HUES6 (cell line): ENCODE results near the gene CHDH.

Source experiments
- H3K27ac ChIP-seq: 2 replicates; pipeline ENCODE4 v1.7.0; 2013; ENCODE audit warnings: low read depth, mild to moderate bottlenecking, low read length, inconsistent platforms
- H3K27me3 ChIP-seq: 2 replicates; pipeline ENCODE4 v1.6.1; 2013; ENCODE audit warnings: low read length; ENCODE audit not compliant: control insufficient read depth, insufficient read depth
- H3K36me3 ChIP-seq: 2 replicates; pipeline ENCODE4 v1.6.1; 2013; ENCODE audit warnings: low read length; ENCODE audit not compliant: control insufficient read depth, insufficient read depth
- H3K4me1 ChIP-seq: 2 replicates; pipeline ENCODE4 v1.6.1; 2013; ENCODE audit warnings: low read length; ENCODE audit not compliant: control insufficient read depth, insufficient read depth
- H3K4me3 ChIP-seq: 2 replicates; pipeline ENCODE4 v1.5.1; 2013; ENCODE audit warnings: low read depth, low read length
- H3K9ac ChIP-seq: one replicate; pipeline ENCODE4 v1.6.1; 2013; ENCODE audit warnings: mild to moderate bottlenecking, low read length
- H3K9me3 ChIP-seq: 2 replicates; pipeline ENCODE4 v1.6.1; 2013; ENCODE audit warnings: low read depth, low read length; ENCODE audit not compliant: control insufficient read depth, insufficient read depth

CHDH gene

GRCh38 chr3:53815067-53815466 is 31.2 kb downstream of the CHDH start:
- no peaks in the 10 kb centered on the region for H3K27me3 ChIP-seq
- peaks cover 18% of the 10 kb centered on the region for H3K36me3 ChIP-seq
- no peaks in the 10 kb centered on the region for H3K4me1 ChIP-seq
- no peak overlapping the region for H3K4me3 ChIP-seq
- no peak overlapping the region for H3K9ac ChIP-seq
- H3K9me3 ChIP-seq: no peaks in the 10 kb centered on the region
- no peak overlapping the region for H3K27ac ChIP-seq

DNA sequence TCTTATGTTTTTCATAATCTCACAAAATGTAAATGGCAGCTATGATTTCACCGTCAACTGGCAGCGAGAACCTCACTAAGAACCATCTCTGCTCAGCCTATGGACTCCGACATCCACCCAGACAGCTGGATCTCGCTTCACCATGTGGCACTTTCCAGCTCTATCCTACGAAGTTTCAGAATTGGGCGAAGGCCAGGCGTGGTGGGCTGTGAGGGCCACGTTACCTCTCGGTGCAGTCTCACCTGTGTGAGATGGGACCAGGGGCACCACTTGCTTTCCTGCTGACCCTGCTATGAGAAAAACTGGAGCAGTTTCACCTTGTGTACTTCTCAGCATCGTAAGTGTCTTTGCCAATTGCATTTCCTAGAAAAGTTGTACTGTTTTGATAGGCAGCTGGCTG is 32.3 kb downstream of the CHDH start:
- no peaks in the 10 kb centered on the region for H3K4me1 ChIP-seq
- no peak overlapping the region for H3K4me3 ChIP-seq
- H3K9me3 ChIP-seq: no peaks in the 10 kb centered on the region
- peaks cover 8% of the 10 kb centered on the region for H3K36me3 ChIP-seq
- no peak overlapping the region for H3K27ac ChIP-seq
- no peaks in the 10 kb centered on the region for H3K27me3 ChIP-seq
- no peak overlapping the region for H3K9ac ChIP-seq

GRCh38 chr3:53813229-53813628 is 33.0 kb downstream of the CHDH start:
- H3K36me3 ChIP-seq: peaks cover 6% of the 10 kb centered on the region
- no peak overlapping the region for H3K27ac ChIP-seq
- no peak overlapping the region for H3K4me3 ChIP-seq
- H3K9ac ChIP-seq: no peak overlapping the region
- H3K9me3 ChIP-seq: no peaks in the 10 kb centered on the region
- H3K27me3 ChIP-seq: no peaks in the 10 kb centered on the region
- H3K4me1 ChIP-seq: no peaks in the 10 kb centered on the region

DNA sequence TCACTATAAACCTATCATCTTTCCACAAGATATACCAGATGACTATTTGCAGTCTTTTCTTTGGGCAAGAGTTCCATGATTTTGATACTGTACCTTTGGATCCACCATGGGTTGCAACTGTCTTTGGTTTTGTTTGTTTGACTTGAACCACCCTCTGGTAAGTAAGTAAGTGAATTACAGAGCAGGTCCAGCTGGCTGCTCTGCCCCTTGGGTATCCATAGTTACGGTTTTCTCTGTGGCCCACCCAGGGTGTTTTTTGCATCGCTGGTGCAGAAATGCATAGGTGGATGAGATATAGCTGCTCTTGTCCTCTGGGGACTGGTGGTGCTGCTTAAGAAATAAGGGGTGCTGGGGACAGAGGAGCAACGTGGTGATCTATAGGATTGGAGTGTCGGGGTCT is 33.8 kb downstream of the CHDH start:
- Histone ChIP-seq H3K27ac (no peak overlapping the region), H3K4me1 (no peaks in the 10 kb centered on the region), H3K9me3 (no peaks in the 10 kb centered on the region), H3K27me3 (no peaks in the 10 kb centered on the region), H3K9ac (no peak overlapping the region), H3K36me3 (peaks cover 6% of the 10 kb centered on the region), H3K4me3 (no peak overlapping the region)

DNA sequence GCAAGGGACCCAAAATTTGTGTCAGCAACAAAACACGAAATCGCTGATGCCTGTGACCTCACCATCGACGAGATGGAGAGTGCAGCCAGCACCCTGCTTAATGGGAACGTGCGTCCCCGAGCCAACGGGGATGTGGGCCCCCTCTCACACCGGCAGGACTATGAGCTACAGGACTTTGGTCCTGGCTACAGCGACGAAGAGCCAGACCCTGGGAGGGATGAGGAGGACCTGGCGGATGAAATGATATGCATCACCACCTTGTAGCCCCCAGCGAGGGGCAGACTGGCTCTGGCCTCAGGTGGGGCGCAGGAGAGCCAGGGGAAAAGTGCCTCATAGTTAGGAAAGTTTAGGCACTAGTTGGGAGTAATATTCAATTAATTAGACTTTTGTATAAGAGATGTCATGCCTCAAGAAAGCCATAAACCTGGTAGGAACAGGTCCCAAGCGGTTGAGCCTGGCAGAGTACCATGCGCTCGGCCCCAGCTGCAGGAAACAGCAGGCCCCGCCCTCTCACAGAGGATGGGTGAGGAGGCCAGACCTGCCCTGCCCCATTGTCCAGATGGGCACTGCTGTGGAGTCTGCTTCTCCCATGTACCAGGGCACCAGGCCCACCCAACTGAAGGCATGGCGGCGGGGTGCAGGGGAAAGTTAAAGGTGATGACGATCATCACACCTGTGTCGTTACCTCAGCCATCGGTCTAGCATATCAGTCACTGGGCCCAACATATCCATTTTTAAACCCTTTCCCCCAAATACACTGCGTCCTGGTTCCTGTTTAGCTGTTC is 34.9 kb downstream of the CHDH start:
- H3K4me3 ChIP-seq: no peak overlapping the region
- H3K27me3 ChIP-seq: no peaks in the 10 kb centered on the region
- H3K27ac ChIP-seq: no peak overlapping the region
- H3K36me3 ChIP-seq: no peaks in the 10 kb centered on the region
- no peaks in the 10 kb centered on the region for H3K4me1 ChIP-seq
- H3K9ac ChIP-seq: no peak overlapping the region
- H3K9me3 ChIP-seq: no peaks in the 10 kb centered on the region

DNA sequence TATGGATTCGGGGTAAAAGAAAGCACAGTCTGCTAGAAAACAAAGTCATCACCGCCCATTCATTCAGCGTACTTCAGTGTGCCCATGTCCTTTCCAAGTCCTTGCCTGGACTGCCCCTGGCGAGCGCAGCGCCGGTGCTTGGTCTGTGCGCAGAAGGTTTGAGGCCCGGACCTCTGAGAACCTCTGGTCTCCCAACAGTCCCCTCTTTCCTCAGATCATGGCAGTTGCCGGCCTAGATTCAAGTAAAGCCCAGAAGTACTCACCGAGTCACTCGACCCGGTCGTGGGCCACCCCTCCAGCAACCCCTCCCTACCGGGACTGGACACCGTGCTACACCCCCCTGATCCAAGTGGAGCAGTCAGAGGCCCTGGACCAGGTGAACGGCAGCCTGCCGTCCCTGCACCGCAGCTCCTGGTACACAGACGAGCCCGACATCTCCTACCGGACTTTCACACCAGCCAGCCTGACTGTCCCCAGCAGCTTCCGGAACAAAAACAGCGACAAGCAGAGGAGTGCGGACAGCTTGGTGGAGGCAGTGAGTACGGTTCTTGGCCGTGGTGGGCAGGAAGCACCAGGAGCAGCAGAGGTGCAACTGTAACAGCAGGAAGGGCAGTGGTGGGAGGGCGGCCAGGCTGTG is 36.3 kb downstream of the CHDH start:
- Histone ChIP-seq H3K9ac (no peak overlapping the region), H3K27ac (no peak overlapping the region), H3K4me3 (no peak overlapping the region), H3K36me3 (no peaks in the 10 kb centered on the region), H3K27me3 (no peaks in the 10 kb centered on the region), H3K9me3 (no peaks in the 10 kb centered on the region), H3K4me1 (peaks cover 5% of the 10 kb centered on the region)

DNA sequence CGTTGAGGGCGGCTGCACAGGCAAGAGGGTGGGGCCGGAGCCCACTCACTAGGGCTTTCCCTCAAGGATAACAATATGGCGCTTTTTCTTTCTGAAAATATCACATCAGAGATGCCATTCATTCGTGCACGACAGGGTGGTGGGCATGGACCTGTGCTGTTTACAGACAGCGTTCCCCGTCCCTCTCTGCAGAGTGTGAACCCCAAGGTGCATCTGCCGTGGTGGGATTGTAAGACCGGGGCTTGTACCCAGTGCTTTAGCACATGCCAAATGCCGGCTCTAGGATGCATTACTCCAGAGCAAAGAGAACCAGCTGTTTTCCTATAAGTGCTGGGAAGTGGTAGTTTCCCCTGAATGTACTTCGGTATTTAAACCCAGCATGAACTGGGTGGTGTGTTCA is 37.0 kb downstream of the CHDH start:
- Histone ChIP-seq H3K9ac (no peak overlapping the region), H3K27ac (no peak overlapping the region), H3K4me3 (no peak overlapping the region), H3K4me1 (peaks cover 11% of the 10 kb centered on the region), H3K36me3 (no peaks in the 10 kb centered on the region), H3K27me3 (no peaks in the 10 kb centered on the region), H3K9me3 (no peaks in the 10 kb centered on the region)

GRCh38 chr3:53808496-53808895 is 37.7 kb downstream of the CHDH start:
- no peak overlapping the region for H3K9ac ChIP-seq
- H3K4me3 ChIP-seq: no peak overlapping the region
- no peaks in the 10 kb centered on the region for H3K36me3 ChIP-seq
- peaks cover 17% of the 10 kb centered on the region for H3K4me1 ChIP-seq
- H3K27me3 ChIP-seq: no peaks in the 10 kb centered on the region
- no peaks in the 10 kb centered on the region for H3K9me3 ChIP-seq
- no peak overlapping the region for H3K27ac ChIP-seq

- Histone ChIP-seq H3K36me3 (no peaks in the 10 kb centered on the region), H3K4me1 (peaks cover 17% of the 10 kb centered on the region), H3K9ac (no peak overlapping the region), H3K4me3 (no peak overlapping the region), H3K27me3 (no peaks in the 10 kb centered on the region), H3K27ac (no peak overlapping the region), H3K9me3 (no peaks in the 10 kb centered on the region)
Observed at GRCh38 chr3:53807117-53807810, 39.0 kb downstream of the CHDH start.

GRCh38 chr3:53806182-53807116 is 39.8 kb downstream of the CHDH start:
- Histone ChIP-seq H3K4me3 (no peak overlapping the region), H3K27me3 (no peaks in the 10 kb centered on the region), H3K9ac (no peak overlapping the region), H3K27ac (no peak overlapping the region), H3K4me1 (peaks cover 17% of the 10 kb centered on the region), H3K36me3 (no peaks in the 10 kb centered on the region), H3K9me3 (no peaks in the 10 kb centered on the region)
